Stimulated activated CD8-positive, alpha-beta memory T cell treated with anti-CD3 and anti-CD28 coated beads, Interleukin-15, amount 100 ng/mL, for 4 hours (primary cell): Measurements from ENCODE around the gene IL20RB.
"Not testable (repeated sequence)": the region's sequence is repeated elsewhere in the genome, so short reads cannot be mapped to it uniquely, and the experiment has no call there.

ENCODE experiments used
- DNase-seq, 2 donors: peaks; one replicate each; pipeline ENCODE4 v3.0.0-alpha.2; 2020; ENCODE audit warnings: low read depth in 2 of 2

The IL20RB gene

DNA sequence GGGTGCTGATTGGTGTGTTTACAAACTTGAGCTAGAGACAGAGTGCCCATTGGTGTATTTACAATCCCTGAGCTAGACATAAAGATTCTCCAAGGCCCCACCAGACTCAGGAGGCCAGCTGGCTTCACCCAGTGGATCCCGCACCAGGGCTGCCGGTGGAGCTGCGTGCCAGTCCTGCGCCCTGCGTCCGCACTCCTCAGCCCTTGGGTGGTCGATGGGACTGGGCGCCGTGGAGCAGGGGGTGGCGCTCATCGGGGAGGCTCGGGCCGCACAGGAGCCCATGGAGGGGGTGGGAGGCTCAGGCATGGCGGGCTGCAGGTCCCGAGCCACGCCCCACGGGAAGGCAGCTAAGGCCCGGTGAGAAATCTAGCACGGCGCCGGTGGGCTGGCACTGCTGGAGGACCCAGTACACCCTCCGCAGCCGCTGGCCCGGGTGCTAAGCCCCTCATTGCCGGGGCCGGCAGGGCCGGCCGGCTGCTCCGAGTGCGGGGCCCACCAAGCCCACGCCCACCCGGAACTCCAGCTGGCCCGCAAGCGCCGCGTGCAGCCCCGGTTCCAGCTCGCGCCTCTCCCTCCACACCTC is 29.7 kb downstream of the IL20RB start:
- not testable (repeated sequence) for DNase-seq

DNA sequence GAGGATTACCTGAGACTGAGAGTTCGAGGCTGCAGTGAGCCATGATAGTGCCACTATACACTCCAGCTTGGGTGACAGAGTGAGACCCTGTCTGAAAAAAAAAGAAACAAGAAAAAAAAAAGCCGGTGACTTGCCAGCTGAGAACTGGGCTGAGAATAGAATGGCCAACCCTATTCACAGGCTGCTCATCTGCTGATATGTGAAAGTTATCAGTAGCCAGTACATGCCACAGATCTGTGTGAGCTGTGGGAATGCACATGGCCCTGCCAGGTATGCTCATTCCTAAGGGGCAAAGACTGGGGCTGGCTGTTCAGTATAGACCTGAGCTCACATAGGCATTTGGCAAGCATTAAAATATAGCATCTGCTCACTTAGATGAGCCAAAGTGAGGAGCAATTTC is 30.9 kb downstream of the IL20RB start:
- DNase-seq = no peak

DNA sequence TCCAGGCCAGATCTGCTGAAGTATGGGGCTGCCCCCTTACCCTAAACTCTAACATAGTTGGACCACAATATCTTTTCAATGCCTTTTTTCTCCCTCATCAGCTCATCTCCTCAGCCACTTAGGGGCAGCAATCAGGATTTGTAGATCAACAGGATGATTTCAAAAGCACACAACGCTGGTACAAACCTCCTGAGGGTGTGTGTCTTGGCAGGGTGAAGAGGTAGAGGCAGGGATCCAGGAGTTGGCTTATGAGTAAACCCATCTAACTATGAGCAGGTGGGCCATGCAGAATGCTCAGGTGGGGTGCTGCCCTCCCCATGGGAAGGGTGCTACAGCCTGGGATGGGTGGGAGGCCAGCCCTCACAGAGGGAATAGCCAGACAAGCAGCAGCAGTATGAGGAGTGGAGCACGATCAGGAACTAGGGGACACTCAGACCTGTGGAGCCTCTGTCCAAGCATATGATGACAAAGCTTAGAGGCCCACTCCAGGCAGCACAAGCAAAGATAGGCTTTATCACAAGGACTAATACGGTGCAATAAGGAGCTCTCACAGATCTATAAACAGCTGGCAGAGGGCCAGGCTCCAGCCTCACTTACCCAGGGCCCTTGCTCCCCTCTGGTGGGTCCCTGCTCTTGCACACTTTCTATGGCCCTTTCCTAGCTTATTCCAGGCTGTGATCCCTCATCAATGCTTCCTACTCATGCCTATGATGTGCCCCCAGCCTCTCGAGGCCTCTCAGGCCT is 32.2 kb downstream of the IL20RB start:
- DNase-seq = no peak

DNA sequence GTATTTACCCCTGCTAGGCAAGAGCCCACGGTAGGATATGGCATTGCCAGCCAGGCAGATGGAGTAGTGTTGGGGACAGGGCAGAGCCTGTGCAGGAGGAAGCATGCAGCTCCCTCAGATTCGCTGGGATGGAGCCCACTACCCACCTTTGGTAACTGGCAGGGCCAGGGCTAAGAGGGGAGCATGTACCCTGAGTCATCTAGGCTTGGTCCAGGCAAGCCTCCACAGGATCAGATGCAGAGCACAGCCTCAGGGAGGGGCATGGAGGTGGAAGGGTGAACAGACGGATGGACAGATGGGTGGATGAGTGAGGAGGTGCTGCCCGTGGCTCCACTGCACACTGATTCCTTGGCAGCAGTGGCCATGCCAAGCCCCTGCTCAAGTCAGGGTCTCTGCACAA is 33.0 kb downstream of the IL20RB start:
- no peak for DNase-seq

DNA sequence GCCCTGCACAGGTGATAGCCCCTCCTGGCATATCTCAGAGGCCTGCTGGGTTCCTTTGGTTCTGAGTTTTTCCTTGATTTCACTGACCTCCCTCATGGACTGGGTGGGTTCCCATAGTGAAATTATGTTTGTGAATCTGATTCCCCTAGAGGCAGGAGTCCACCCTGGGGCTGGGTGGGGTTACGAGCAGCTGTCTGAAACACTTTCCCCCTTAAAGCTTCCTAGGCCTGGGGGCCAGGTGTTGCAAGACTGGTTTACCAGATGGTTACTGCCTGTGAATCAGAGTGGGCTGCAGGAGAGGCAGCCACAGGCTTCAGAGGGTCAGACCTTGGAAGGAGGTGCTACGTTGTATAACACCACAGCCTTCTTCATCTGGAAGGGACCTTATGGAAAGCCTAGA is 34.3 kb downstream of the IL20RB start:
- no peak for DNase-seq

DNA sequence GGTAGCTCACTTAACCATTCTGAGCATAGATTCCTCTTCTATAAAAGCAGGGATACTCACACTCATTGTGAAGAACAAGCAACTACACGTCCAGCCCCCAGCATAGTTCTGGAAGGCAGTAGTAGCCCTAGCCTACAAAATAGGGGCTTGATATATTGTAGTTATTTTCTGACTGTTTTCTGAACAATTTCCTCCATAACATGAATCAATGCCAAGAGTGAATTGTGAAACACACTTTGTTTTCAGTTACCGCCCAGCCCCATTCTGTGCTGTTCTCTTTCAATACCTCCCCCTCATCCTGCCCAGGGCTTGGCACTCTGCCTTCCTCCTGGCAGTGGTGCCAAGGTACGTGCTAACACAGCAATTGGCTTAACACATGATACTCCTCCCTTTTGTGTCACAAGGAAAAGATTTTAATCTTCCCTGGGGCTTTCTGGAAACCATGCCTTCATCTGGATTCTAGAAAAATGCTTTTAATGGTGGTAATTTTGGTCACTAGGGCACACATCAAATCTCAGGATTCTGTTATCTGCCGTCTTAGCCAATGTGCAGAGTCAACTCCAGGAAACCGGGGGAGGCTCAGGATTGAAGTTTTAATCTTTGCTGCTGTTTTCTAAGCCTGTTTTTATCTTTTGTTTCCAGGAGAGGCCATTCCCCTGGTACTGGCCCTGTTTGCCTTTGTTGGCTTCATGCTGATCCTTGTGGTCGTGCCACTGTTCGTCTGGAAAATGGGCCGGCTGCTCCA is 37.2 kb downstream of the IL20RB start:
- DNase-seq = no peak

DNA sequence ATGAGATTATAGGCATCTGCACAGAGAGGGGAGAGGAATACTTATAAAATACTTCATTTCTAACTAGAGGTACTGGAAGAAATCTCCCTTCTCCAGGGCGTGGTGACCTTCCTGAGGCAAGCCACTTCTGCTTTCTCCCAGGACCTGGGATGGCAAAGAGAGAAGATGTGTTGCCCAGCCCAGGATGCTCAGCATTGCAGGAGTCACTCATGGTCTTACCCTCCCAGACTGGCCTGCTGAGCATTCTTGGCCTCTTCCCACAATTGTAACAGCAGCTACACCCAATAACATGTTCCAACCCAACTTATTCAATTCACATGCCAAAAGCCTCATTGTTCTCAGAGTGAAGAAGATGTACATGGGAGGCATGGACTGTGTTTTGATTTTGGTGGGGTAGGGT is 37.9 kb downstream of the IL20RB start:
- DNase-seq = no peak

DNA sequence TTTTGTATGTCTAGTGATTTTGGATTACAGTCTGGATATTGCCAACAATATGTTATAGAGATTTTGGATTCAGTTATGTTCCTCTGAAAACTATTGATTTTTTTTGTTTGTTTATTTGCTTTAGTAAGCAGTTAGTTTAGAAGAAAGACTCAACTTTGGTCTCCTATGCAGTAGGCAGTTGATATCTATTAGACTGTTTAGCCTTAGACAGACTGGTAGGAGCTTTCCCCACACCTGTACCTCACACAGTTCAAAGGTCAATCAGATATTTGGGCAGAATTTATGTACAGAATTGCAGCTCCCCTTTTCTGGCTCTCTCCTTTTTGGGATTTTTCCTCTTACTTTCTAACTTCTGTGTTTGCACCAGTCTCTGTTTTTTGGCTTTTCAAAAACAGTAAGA is 42.3 kb downstream of the IL20RB start:
- no peak for DNase-seq

DNA sequence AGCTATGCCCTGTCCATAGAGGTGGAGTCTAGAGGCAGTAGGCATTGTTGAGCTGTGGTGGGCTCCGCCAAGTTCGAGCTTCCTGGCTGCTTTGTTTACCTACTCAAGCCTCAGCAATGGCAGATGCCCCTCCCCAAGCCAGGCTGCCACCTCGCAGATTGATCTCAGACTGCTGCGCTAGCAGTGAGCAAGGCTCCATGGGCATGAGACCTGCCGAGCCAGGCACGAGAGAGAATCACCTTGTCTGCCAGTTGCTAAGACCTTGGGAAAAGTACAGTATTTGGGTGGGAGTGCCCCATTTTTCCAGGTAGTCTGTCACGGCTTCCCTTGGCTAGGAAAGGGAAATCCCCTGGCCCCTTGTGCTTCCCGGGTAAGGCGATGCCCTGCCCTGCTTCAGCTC is 49.6 kb downstream of the IL20RB start:
- DNase-seq = not testable (repeated sequence)

DNA sequence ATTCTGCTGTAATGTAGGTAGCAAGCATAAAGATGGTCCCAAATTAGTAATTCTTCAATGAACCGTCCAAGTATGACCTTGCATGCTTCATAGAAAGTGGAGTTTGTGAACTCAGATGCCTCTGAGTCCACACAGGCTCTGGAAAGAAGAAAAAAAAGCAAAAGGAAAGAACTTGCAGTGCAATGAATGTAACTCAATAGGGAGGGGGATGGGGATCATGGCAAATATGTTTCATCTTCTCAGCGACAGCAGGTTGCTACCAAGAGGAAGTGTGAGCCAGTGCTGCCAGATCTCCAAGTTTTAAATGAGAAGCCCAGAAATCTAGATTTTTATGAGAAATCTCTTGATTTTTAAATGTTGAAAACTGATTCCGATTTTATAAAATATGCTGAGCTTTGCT is 50.3 kb downstream of the IL20RB start:
- no peak for DNase-seq

DNA sequence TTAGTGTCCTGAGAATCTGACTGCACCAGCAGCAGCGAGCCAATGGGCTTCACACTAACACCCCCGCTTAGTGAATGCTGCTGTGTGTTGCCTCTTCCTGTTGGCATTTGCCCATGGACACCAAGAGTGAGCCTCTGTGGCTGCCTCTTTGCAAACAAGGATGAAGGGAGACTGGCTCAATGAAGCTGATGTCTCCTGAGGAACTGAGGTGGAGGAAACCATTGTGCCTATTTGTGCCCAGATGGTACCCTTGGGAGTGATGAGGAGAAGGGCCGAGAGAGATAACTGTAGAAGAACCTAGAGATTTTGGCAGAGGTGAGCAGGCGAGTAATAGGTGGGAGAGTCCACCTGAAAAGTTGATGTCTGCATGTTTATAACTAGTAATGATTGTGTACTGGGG is 51.2 kb downstream of the IL20RB start:
- no peak for DNase-seq

DNA sequence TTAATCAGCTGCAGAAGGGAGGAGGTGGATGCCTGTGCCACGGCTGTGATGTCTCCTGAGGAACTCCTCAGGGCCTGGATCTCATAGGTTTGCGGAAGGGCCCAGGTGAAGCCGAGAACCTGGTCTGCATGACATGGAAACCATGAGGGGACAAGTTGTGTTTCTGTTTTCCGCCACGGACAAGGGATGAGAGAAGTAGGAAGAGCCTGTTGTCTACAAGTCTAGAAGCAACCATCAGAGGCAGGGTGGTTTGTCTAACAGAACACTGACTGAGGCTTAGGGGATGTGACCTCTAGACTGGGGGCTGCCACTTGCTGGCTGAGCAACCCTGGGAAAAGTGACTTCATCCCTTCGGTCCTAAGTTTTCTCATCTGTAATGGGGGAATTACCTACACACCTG is 52.4 kb downstream of the IL20RB start:
- no peak for DNase-seq

DNA sequence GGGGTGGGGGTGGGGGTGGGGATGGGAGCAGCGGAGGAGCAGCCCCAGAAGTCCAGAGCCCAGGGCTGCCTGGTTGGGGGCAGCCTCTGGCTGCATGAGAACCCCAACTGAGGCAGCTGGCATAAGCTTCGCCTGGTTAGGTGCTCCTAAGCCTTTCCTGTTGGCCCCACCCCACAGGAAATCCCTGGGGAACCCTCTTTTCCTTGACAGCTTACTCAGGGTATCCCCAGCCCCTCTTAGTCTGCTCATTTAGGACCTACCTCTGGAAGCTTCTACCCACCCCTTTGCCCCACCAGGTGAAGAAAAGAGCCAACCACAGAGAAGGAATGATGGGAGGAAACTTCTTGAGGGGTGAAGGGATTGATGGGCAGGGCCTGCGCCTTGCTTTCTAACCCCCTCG is 53.4 kb downstream of the IL20RB start:
- DNase-seq = no peak

DNA sequence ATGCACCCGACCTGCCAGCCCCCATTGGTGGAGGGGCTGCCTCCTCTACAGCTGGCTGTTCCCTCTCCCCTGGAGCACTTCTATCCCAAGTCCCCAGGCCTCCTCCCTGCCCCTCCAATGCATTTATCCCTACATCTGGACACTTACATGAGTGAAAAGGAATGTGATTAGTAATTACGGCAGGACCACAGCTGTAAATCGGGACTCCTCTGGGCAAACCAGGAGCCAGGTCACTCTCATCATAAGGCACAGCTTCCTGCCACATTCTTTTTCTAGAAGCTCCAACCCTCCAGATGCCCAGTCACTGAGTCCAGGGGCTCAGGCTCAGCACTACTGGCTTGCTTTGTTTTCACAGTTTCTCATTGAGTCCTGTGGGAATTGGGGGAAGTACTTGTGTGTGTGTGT is 54.3 kb downstream of the IL20RB start:
- no peak for DNase-seq

DNA sequence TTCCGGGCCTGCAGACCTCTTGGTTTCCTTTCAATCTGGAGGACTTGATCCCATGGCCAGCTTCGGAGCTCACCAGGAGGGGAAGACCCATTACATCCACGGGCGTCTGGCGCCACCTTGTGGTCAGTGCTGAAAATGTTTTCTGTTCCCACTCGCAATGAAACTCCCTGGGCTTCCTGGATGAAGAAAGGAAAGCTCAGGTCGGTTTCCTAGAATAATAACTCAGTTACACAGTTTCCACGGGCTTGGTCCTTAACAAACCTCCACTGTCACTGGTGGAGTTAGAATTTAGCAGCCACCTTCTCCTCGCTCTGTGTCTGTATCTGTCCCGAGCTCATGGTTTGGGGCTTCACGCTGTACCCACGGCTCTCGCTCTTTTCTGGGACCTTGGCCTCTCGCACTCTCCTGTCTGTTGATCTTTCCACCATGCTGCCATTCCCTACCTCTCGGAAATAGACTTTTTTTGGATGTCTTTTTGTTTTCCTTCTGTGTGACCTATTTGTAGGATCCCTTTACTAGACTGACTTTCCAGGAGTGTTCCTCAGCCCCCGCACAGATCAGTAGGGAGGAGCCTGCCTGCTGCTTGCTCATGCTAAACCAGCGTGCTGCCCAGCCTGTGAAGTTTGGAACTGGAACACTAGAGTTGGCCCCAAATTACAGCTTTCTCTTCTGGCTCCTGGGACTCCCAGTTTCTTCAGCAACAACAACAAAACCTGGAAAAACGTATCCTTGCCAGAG is 56.3 kb downstream of the IL20RB start:
- peak; percentile 51 to 69 for DNase-seq

DNA sequence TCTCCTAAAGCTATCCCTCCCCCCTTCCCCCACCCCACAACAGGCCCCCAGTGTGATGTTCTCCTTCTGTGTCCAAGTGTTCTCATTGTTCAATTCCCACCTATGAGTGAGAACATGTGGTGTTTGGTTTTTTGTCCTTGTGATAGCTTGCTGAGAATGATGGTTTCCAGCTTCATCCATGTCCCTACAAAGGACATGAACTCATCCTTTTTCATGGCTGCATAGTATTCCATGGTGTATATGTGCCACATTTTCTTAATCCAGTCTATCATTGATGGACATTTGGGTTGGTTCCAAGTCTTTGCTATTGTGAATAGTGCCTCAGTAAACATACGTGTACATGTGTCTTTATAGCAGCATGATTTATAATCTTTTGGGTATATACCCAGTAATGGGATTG is 59.5 kb downstream of the IL20RB start:
- DNase-seq = not testable (repeated sequence)

DNA sequence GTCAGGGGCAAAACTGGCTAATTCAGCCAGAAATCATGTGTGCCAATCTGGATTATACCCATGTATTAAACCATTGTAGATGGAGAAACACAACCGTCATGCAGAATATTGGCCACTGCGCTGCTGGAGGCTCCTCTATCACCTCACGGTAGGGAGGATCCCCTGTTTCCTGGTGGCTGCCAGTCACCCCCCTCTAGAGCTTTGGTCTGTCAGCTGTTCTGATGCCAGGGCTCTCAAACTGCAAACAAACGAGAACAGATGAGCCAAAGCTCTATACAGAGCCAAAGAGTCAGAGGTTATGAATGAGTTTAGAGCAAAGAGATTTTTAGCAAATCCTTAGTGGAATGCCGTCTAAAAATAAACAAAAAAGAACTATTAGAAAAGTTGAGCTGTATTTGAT is 62.5 kb downstream of the IL20RB start:
- no peak for DNase-seq

DNA sequence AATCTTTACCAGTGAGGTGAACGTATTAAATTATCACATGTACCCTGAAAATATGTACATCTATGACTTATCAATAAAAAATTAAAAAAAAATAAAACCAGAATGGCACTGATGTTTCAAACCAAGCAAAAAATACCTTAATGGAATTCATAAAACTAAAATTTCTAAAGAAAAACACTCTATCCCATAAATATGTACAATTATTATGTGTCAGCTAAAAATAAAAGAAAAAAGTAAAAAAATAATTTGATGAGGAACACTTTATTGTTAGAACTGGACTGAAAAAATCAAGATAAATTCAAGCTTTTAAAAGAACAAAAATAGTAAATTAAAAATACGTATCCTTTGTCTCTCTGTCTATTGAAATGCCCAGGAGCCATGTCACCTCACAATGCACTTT is 63.1 kb downstream of the IL20RB start:
- no peak for DNase-seq

DNA sequence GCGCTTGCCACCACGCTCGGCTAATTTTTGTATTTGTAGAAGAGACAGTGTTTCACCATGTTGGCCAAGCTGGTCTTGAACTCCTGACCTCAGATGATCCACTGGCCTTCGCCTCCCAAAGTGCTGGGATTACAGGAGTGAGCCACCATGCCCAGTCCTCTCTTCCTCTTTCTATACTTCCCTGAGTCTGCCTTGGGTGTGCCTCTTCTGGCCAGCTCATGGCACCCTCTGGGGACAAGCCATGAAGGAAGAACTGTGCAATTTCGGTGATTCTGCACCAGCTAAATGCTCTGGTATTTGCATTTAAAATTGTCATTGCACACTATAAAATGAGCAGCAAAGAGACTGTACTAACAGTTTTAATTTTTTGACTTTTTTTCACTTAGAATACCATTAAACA is 66.6 kb downstream of the IL20RB start:
- no peak for DNase-seq

DNA sequence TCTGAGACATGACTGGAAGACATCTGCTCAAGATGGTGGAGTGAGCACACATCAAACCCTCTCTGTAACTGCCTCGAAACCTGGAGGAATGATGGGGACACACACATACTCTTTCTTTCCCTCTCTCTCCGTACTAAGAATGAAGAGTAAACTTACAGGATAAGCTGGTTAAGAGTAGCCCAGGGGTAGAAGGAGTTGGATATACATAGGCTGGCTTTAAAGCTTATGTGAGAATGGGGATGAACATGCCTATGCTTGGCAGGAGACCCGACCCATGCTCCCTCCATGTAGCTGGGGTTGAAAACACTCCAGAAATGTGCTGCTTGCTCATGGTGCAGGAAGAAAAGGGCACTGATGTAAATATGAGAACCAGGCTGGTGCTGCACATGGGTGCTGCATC is 68.9 kb downstream of the IL20RB start:
- DNase-seq = no peak

DNA sequence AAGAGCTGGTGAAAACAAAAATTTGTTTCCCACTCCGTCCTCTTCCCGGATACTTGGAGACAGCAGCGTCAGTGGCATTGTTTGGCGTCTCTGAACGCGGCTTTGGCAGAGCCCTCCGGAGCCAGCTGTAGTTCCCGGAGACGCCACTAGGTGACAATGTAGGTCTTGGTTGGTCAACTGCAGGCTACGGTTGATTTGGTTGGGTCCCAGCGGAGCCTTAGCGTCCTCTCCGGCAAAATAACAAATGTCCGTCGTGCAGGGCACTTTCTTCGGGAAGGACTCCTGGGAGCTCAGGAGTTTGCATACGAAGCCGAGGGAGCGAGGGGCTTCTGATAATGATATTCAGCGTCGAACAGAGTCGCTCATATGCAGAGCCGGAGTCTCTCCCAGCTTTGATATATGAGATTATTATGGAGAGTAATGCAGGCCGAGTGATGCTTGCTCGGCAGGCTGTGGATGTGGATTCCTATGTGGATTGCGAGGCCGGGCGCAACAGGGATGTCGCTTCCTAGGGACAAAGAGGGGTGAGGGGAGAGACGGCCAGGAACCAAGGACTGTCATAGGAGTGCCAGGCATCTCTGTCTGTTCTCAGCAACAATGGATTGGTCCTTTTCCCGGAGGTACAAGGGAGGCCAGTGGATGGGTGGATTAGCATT is 74.8 kb downstream of the IL20RB start:
- peak; percentile 15 to 54 for DNase-seq

DNA sequence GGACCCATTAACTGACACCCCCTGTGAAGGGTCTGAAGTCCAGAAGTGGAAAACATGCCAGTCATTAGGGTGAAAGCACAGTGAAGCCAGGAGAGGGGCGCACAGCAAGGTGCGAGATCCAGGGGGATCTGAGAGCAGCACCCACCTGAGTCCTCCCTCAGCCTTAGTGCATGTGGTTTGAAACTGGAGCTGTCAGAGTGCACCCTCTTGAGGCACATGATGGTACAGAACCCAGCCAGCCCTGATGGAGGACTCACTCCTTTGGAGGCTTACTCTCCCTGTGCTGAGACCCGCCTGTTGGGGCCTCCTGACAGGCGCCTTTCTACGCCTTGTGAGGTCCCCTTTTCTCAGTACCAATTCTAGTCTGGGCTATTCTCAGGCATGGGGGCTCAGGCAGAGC is 77.8 kb downstream of the IL20RB start:
- DNase-seq = no peak
